ENCODE data around the gene GAPDHS. TPM values are rescaled to one million over a fixed set of nuclear protein-coding genes. Genes with fewer than 3 reads are reported as not detected.

GAPDHS gene
- total RNA-seq, 1 experiment from 2014 or later: not detected

GRCh38 chr19:35498220-35498619 lies 35.0 kb upstream of the GAPDHS start:
- no peak for TF ChIP-seq POLR2AphosphoS5 (IDR thresholded peaks at IDR 0.05; ENCODE audit: low read depth, low read length)
- TF ChIP-seq TCF7L2 (IDR thresholded peaks at IDR 0.05; ENCODE audit: low read depth, low read length): no peak
- no peak for TF ChIP-seq CTCF (IDR thresholded peaks at IDR 0.05)
- TF ChIP-seq REST (IDR thresholded peaks at IDR 0.05; ENCODE audit: insufficient read depth in 1 of 2, low read depth in 2 of 2, low read length in 1 of 2): no peak
- no peak for TF ChIP-seq SIN3A (IDR thresholded peaks at IDR 0.05; ENCODE audit: borderline replicate concordance, insufficient read depth, low read depth, low read length)
- in situ Hi-C loops (cut with HindIII; ENCODE audit: low pct_unique_long_range_greater_than_20kb, low sequenced_read_pairs) (no loop called here), intact Hi-C loops (cut with micrococcal nuclease; ENCODE audit: unreplicated experiment) (loop anchor here (10.0 kb wide), 1 partner anchor 143 kb away; the partner anchor contains the start of gene FFAR3)
- CTCF ChIA-PET: no interaction called here
- no TSS peak for BruUV-seq (replicated peaks)
- H3K4me1 ChIP-seq (ENCODE audit: control insufficient read depth, insufficient read depth, low read length): no peaks in the 10 kb centered on the region
- H3K4me3 ChIP-seq (ENCODE audit: low read depth in 2 of 2, low read length in 2 of 2): no peak overlapping the region
- no peaks in the 10 kb centered on the region for H3K36me3 ChIP-seq (ENCODE audit: control insufficient read depth, insufficient read depth, low read length)
- H3K27ac ChIP-seq (ENCODE audit: low read length): no peak overlapping the region
- DNase-seq (ENCODE audit: low read depth, low spot score): no peak
- H3K9me3 ChIP-seq (ENCODE audit: control insufficient read depth, insufficient read depth, low read depth, low read length): no peaks in the 10 kb centered on the region
- no peak for ATAC-seq
- POLR2A ChIA-PET: no interaction called here
- H3K27me3 ChIP-seq (ENCODE audit: control insufficient read depth, insufficient read depth, low read length): no peaks in the 10 kb centered on the region

- no peak for TF ChIP-seq SIN3A (IDR thresholded peaks at IDR 0.05; ENCODE audit: borderline replicate concordance, insufficient read depth, low read depth, low read length)
- TF ChIP-seq CTCF (IDR thresholded peaks at IDR 0.05): no peak
- peak; percentile 9; the same call in 1 of the 2 replicates for TF ChIP-seq TCF7L2 (IDR thresholded peaks at IDR 0.05; ENCODE audit: low read depth, low read length)
- TF ChIP-seq POLR2AphosphoS5 (IDR thresholded peaks at IDR 0.05; ENCODE audit: low read depth, low read length): no peak
- Histone ChIP-seq H3K4me3 (ENCODE audit: low read depth in 2 of 2, low read length in 2 of 2) (no peak overlapping the region), H3K4me1 (ENCODE audit: control insufficient read depth, insufficient read depth, low read length) (no peaks in the 10 kb centered on the region), H3K27me3 (ENCODE audit: control insufficient read depth, insufficient read depth, low read length) (no peaks in the 10 kb centered on the region), H3K27ac (ENCODE audit: low read length) (no peak overlapping the region), H3K36me3 (ENCODE audit: control insufficient read depth, insufficient read depth, low read length) (no peaks in the 10 kb centered on the region), H3K9me3 (ENCODE audit: control insufficient read depth, insufficient read depth, low read depth, low read length) (no peaks in the 10 kb centered on the region)
- POLR2A ChIA-PET: no interaction called here
- DNase-seq (ENCODE audit: low read depth, low spot score): no peak
- in situ Hi-C loops (cut with HindIII; ENCODE audit: low pct_unique_long_range_greater_than_20kb, low sequenced_read_pairs): no loop called here
- BruUV-seq (replicated peaks): no TSS peak
- intact Hi-C loops (cut with micrococcal nuclease; ENCODE audit: unreplicated experiment): loop anchor here (10.0 kb wide), 1 partner anchor 144 kb away; the partner anchor contains the start of gene FFAR3
- CTCF ChIA-PET: no interaction called here
- ATAC-seq: no peak
These were observed 34.2 kb upstream of the GAPDHS start for GRCh38 chr19:35498984-35499527.

All from Panc1 (cell line).